ENCODE data around the gene RECQL.

Gene RECQL

DNA sequence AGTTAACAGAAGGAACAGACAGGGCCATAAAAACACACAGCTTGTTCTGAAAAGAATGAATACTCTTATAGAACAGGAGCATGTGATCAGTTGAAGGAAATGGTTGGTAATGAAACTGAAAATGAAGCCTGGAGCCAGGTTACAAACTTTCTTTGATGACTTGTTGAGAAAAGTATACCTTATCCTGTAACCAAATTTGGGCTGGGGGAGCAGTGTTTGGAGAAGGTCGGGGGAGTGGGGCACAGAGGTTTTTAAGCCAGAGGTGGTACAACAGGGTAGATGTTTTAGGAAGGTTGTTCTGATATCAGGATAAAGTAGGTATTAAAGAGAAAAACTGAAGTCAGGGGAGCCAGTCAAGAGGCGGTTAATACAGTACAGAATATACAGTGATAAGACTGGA is 8.3 kb upstream of the RECQL start:
- Histone ChIP-seq H2AFZ (ENCODE audit: low read length) (no peak overlapping the region), H3K27ac (ENCODE audit: low read depth, low read length, poor library complexity, severe bottlenecking) (no peak overlapping the region), H3K79me2 (ENCODE audit: insufficient read depth, low read length) (peaks cover 25% of the 10 kb centered on the region), H3K9me2 (ENCODE audit: low read depth, low read length) (no peaks in the 10 kb centered on the region), H3K9ac (ENCODE audit: low read length) (no peak overlapping the region), H3K36me3 (ENCODE audit: insufficient read depth, low read length) (peaks cover 33% of the 10 kb centered on the region; the same call in 1 of the 2 replicates), H3K4me1 (ENCODE audit: insufficient read depth, low read length, severe bottlenecking) (no peaks in the 10 kb centered on the region), H3K4me2 (ENCODE audit: low read length) (no peak overlapping the region), H3K9me3 (ENCODE audit: low read length) (no peaks in the 10 kb centered on the region), H3K4me3 (ENCODE audit: low read depth, low read length, poor library complexity, severe bottlenecking) (no peak overlapping the region), H3F3A (ENCODE audit: insufficient read depth, low read length) (no peaks in the 10 kb centered on the region), H3K27me3 (ENCODE audit: insufficient read depth, low read length) (no peaks in the 10 kb centered on the region), H4K20me1 (ENCODE audit: insufficient read depth, low read length) (no peaks in the 10 kb centered on the region)
- TF ChIP-seq, protein P1, sequence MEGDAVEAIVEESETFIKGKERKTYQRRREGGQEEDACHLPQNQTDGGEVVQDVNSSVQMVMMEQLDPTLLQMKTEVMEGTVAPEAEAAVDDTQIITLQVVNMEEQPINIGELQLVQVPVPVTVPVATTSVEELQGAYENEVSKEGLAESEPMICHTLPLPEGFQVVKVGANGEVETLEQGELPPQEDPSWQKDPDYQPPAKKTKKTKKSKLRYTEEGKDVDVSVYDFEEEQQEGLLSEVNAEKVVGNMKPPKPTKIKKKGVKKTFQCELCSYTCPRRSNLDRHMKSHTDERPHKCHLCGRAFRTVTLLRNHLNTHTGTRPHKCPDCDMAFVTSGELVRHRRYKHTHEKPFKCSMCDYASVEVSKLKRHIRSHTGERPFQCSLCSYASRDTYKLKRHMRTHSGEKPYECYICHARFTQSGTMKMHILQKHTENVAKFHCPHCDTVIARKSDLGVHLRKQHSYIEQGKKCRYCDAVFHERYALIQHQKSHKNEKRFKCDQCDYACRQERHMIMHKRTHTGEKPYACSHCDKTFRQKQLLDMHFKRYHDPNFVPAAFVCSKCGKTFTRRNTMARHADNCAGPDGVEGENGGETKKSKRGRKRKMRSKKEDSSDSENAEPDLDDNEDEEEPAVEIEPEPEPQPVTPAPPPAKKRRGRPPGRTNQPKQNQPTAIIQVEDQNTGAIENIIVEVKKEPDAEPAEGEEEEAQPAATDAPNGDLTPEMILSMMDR (IDR thresholded peaks at IDR 0.05; ENCODE audit: low read length), result no peak
- TF ChIP-seq EZH2 (IDR thresholded peaks at IDR 0.05; ENCODE audit: borderline replicate concordance, low read length), result no peak

DNA sequence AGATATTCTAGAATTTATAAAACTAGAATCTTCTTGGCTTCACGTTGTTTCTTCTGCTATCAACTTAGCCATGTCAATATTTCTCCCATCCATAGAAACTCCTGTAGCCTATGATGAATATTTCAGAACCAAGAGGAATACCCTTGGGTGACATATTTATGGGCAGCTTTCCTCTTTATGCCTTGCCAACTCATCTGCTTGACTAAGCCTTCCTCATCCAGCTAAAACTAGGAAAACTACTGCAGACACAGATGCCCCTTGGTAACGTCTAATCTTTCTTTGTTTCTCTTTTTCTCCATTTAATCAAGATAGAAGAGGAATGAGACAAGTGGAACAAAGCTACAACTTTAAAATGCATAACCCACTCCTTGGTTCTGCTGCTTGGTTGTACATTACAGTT is 6.4 kb upstream of the RECQL start:
- TF ChIP-seq, protein P1 (IDR thresholded peaks at IDR 0.05; ENCODE audit: low read length), result no peak
- TF ChIP-seq EZH2 (IDR thresholded peaks at IDR 0.05; ENCODE audit: borderline replicate concordance, low read length), result no peak
- Histone ChIP-seq H3K27me3 (ENCODE audit: insufficient read depth, low read length) (no peaks in the 10 kb centered on the region), H3K9ac (ENCODE audit: low read length) (no peak overlapping the region), H3K9me2 (ENCODE audit: low read depth, low read length) (no peaks in the 10 kb centered on the region), H3K4me1 (ENCODE audit: insufficient read depth, low read length, severe bottlenecking) (peaks cover 10% of the 10 kb centered on the region), H3K36me3 (ENCODE audit: insufficient read depth, low read length) (peaks cover 25% of the 10 kb centered on the region; the same call in 1 of the 2 replicates), H3K4me3 (ENCODE audit: low read depth, low read length, poor library complexity, severe bottlenecking) (no peak overlapping the region), H3K4me2 (ENCODE audit: low read length) (no peak overlapping the region), H3F3A (ENCODE audit: insufficient read depth, low read length) (no peaks in the 10 kb centered on the region), H3K9me3 (ENCODE audit: low read length) (no peaks in the 10 kb centered on the region), H2AFZ (ENCODE audit: low read length) (no peak overlapping the region), H3K79me2 (ENCODE audit: insufficient read depth, low read length) (peaks cover 44% of the 10 kb centered on the region), H4K20me1 (ENCODE audit: insufficient read depth, low read length) (no peaks in the 10 kb centered on the region), H3K27ac (ENCODE audit: low read depth, low read length, poor library complexity, severe bottlenecking) (no peak overlapping the region)

DNA sequence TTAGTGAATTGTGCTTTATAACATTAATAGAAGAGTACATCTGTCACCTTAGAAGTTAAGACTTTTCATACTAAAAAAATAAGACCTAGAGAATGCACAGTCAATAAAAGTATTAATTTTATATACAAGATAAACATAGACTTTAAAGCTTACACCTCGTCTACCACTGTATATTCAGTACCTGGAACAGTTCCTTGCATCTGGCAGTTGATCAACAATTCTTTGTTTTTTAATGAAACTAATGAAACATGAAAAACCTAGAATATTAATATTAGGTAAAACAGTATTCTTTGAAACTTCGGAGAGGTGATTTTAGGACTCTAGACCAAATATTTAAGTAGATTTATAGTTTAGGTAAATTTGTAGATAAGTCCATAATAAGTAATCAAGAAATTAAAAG is 4.5 kb upstream of the RECQL start:
- peaks cover 55% of the 10 kb centered on the region for H3K79me2 ChIP-seq (ENCODE audit: insufficient read depth, low read length)
- no peaks in the 10 kb centered on the region for H3K9me2 ChIP-seq (ENCODE audit: low read depth, low read length)
- H3F3A ChIP-seq (ENCODE audit: insufficient read depth, low read length), result no peaks in the 10 kb centered on the region
- peaks cover 17% of the 10 kb centered on the region for H3K4me1 ChIP-seq (ENCODE audit: insufficient read depth, low read length, severe bottlenecking)
- H3K9ac ChIP-seq (ENCODE audit: low read length), result no peak overlapping the region
- no peak overlapping the region for H3K27ac ChIP-seq (ENCODE audit: low read depth, low read length, poor library complexity, severe bottlenecking)
- H2AFZ ChIP-seq (ENCODE audit: low read length), result no peak overlapping the region
- H4K20me1 ChIP-seq (ENCODE audit: insufficient read depth, low read length), result no peaks in the 10 kb centered on the region
- TF ChIP-seq, protein P1 (IDR thresholded peaks at IDR 0.05; ENCODE audit: low read length), result no peak
- no peak for TF ChIP-seq EZH2 (IDR thresholded peaks at IDR 0.05; ENCODE audit: borderline replicate concordance, low read length)
- H3K4me2 ChIP-seq (ENCODE audit: low read length), result no peak overlapping the region
- H3K36me3 ChIP-seq (ENCODE audit: insufficient read depth, low read length), result peaks cover 16% of the 10 kb centered on the region; the same call in 1 of the 2 replicates
- H3K27me3 ChIP-seq (ENCODE audit: insufficient read depth, low read length), result no peaks in the 10 kb centered on the region
- H3K4me3 ChIP-seq (ENCODE audit: low read depth, low read length, poor library complexity, severe bottlenecking), result no peak overlapping the region
- no peaks in the 10 kb centered on the region for H3K9me3 ChIP-seq (ENCODE audit: low read length)
